ENCODE results near the gene BBC3.
"Not testable (repeated sequence)": the region's sequence is repeated elsewhere in the genome, so short reads cannot be mapped to it uniquely, and the experiment has no call there.

The BBC3 gene, protein sequence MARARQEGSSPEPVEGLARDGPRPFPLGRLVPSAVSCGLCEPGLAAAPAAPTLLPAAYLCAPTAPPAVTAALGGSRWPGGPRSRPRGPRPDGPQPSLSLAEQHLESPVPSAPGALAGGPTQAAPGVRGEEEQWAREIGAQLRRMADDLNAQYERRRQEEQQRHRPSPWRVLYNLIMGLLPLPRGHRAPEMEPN

DNA sequence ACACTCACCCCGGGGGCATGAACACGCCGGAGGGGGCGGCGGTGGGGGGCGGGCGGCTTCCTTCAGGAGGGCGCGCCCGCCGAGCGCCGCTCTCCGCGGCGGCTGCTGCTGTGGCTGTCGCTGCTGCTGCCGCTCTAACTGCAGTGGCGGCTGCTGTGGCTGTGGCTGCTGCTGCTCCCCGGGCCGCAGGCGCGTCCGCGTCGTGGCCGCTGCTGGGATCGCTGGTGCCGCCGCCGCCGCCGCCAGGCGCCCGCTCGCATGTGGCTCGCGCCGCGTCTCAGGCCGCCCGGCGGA is at the start of gene BBC3:
Gene BBC3 (minus strand): TSS at position 279 of the 294 bp plus-strand sequence. CDS start 2,768 bp downstream, outside the sequence.
- Histone ChIP-seq H3K9me3 (ENCODE audit: low read length) (no peaks in the 10 kb centered on the region), H3K9ac (ENCODE audit: low read length) (peak within 1 kb of the TSS; percentile 30), H3K4me1 (ENCODE audit: insufficient read depth, low read length) (peaks cover 36% of the 10 kb centered on the region), H3K27me3 (ENCODE audit: control insufficient read depth in 1 of 2, insufficient read depth in 2 of 2, low read length in 2 of 2) (no peaks in the 10 kb centered on the region), H3K36me3 (ENCODE audit: insufficient read depth, low read length) (no peaks in the 10 kb centered on the region), H3K4me3 (ENCODE audit: low read depth in 1 of 2, low read length in 2 of 2) (peak within 1 kb of the TSS; percentile 65 to 99), H3K27ac (ENCODE audit: low read depth, low read length) (peak within 1 kb of the TSS; percentile 100)

DNA sequence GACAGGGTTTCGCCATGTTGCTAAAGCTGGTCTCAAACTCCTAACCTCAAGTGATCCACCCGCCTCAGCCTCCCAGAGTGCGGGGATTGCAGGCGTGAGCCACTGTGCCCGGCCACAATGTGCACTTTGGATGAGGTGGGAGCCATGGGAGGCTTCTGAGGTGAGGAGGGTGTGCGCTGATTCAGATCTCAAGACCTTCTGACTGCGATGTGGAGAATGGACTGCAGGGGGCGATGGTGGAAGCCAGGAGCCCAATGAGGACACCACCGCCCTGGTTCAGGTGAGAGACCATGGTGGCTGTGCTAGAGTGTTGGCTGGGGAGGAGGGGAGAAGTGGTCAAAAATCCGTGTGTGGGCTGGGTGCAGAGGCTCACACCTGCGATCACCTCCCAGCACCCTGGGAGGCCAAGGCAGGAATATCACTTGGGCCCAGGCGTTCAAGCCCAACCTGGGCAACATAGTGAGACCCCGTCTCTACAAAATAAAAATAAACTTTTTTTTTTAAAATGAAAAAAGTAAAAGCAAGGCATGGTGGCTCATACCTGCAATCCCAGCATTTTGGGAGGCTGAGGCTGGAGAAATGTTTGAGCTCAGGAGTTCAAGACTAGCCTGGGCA is 49.3 kb upstream of the BBC3 start:
- H3K9me3 ChIP-seq (ENCODE audit: low read length): no peaks in the 10 kb centered on the region
- no peak overlapping the region for H3K4me3 ChIP-seq (ENCODE audit: low read depth in 1 of 2, low read length in 2 of 2)
- H3K27ac ChIP-seq (ENCODE audit: low read depth, low read length): no peak overlapping the region
- peaks cover 22% of the 10 kb centered on the region for H3K4me1 ChIP-seq (ENCODE audit: insufficient read depth, low read length)
- no peaks in the 10 kb centered on the region for H3K27me3 ChIP-seq (ENCODE audit: control insufficient read depth in 1 of 2, insufficient read depth in 2 of 2, low read length in 2 of 2)
- no peaks in the 10 kb centered on the region for H3K36me3 ChIP-seq (ENCODE audit: insufficient read depth, low read length)
- H3K9ac ChIP-seq (ENCODE audit: low read length): no peak overlapping the region

- peak overlapping the region; percentile 15 for H3K27ac ChIP-seq (ENCODE audit: low read depth, low read length)
- H3K4me3 ChIP-seq (ENCODE audit: low read depth in 1 of 2, low read length in 2 of 2); H3K36me3 ChIP-seq (ENCODE audit: insufficient read depth, low read length); H3K9me3 ChIP-seq (ENCODE audit: low read length); H3K9ac ChIP-seq (ENCODE audit: low read length); H3K27me3 ChIP-seq (ENCODE audit: control insufficient read depth in 1 of 2, insufficient read depth in 2 of 2, low read length in 2 of 2): not testable (repeated sequence)
- H3K4me1 ChIP-seq (ENCODE audit: insufficient read depth, low read length): peaks cover 31% of the 10 kb centered on the region
Measured at GRCh38 chr19:47276513-47276912, 45.5 kb upstream of the BBC3 start.

GRCh38 chr19:47275791-47276461 is 44.9 kb upstream of the BBC3 start:
- Histone ChIP-seq H3K27ac (ENCODE audit: low read depth, low read length) (peak overlapping the region; percentile 48), H3K36me3 (ENCODE audit: insufficient read depth, low read length) (peaks cover 9% of the 10 kb centered on the region), H3K27me3 (ENCODE audit: control insufficient read depth in 1 of 2, insufficient read depth in 2 of 2, low read length in 2 of 2) (no peaks in the 10 kb centered on the region), H3K4me1 (ENCODE audit: insufficient read depth, low read length) (peaks cover 31% of the 10 kb centered on the region), H3K9me3 (ENCODE audit: low read length) (no peaks in the 10 kb centered on the region), H3K9ac (ENCODE audit: low read length) (no peak overlapping the region), H3K4me3 (ENCODE audit: low read depth in 1 of 2, low read length in 2 of 2) (peak overlapping the region in 1 of 2 donors; percentile 47)

- Histone ChIP-seq H3K4me1 (ENCODE audit: insufficient read depth, low read length) (peaks cover 28% of the 10 kb centered on the region), H3K4me3 (ENCODE audit: low read depth in 1 of 2, low read length in 2 of 2) (peak overlapping the region; percentile 15 to 47), H3K27me3 (ENCODE audit: control insufficient read depth in 1 of 2, insufficient read depth in 2 of 2, low read length in 2 of 2) (no peaks in the 10 kb centered on the region), H3K27ac (ENCODE audit: low read depth, low read length) (peak overlapping the region; percentile 48), H3K9ac (ENCODE audit: low read length) (no peak overlapping the region), H3K9me3 (ENCODE audit: low read length) (no peaks in the 10 kb centered on the region), H3K36me3 (ENCODE audit: insufficient read depth, low read length) (peaks cover 17% of the 10 kb centered on the region)
Measured at GRCh38 chr19:47274891-47275761, 44.1 kb upstream of the BBC3 start.

DNA sequence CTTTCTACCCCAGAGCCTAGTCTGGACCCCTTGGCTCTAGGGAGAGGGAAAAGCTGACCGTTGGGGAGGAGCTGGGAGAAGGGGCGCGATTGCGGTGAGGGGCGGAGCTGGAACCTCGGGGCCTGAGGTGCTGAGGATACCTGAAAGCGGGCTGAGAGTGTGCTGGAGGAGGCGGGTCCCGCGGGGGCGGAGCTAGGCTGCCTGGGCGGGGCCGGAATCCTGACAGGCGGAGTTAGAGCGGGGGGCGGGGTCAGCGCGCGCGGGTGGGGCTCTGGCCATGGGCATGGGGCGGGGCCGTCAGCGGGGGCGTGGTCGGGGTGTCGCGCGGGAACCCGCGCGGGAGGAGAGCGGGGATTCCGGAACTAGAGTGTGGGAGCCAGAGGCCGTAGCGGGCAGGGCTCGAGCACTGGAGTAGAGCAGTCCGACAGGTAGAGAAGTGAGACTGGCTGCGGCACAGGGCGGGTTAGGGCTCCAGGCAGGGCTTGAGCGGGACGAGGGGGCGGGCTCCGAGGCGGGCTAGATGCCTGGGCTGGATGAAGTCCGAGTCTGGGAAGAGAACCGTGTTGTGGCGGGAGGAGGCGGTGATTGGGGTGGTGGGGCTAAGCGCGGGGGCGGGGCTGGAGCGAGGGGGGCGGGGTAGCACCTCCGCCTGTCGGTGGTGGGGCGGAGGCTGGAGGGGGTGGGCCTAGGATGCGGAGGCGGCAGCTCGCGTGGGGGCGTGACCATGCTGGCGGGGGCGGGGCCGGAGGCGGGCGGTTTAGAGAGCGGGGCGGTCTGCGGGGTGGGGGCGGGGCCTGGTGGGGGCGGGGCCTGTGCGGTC is 43.3 kb upstream of the BBC3 start, which contains the start of gene INAFM1:
Gene INAFM1 (plus strand): TSS at position 815 of the 820 bp plus-strand sequence. CDS start 35 bp downstream, outside the sequence.
- H3K27me3 ChIP-seq (ENCODE audit: control insufficient read depth in 1 of 2, insufficient read depth in 2 of 2, low read length in 2 of 2): no peaks in the 10 kb centered on the region
- H3K4me3 ChIP-seq (ENCODE audit: low read depth in 1 of 2, low read length in 2 of 2): peak within 1 kb of the TSS; percentile 90 to 98
- peaks cover 28% of the 10 kb centered on the region for H3K4me1 ChIP-seq (ENCODE audit: insufficient read depth, low read length)
- peak within 1 kb of the TSS; percentile 100 for H3K27ac ChIP-seq (ENCODE audit: low read depth, low read length)
- H3K9ac ChIP-seq (ENCODE audit: low read length): peak within 1 kb of the TSS; percentile 96
- no peaks in the 10 kb centered on the region for H3K9me3 ChIP-seq (ENCODE audit: low read length)
- peaks cover 18% of the 10 kb centered on the region for H3K36me3 ChIP-seq (ENCODE audit: insufficient read depth, low read length)

- peak overlapping the region; percentile 96 for H3K9ac ChIP-seq (ENCODE audit: low read length)
- H3K36me3 ChIP-seq (ENCODE audit: insufficient read depth, low read length): peaks cover 18% of the 10 kb centered on the region
- peaks cover 28% of the 10 kb centered on the region for H3K4me1 ChIP-seq (ENCODE audit: insufficient read depth, low read length)
- H3K27ac ChIP-seq (ENCODE audit: low read depth, low read length): peak overlapping the region; percentile 100
- peak overlapping the region; percentile 90 to 98 for H3K4me3 ChIP-seq (ENCODE audit: low read depth in 1 of 2, low read length in 2 of 2)
- H3K27me3 ChIP-seq (ENCODE audit: control insufficient read depth in 1 of 2, insufficient read depth in 2 of 2, low read length in 2 of 2): no peaks in the 10 kb centered on the region
- H3K9me3 ChIP-seq (ENCODE audit: low read length): no peaks in the 10 kb centered on the region
Measured at GRCh38 chr19:47273313-47274070, 42.5 kb upstream of the BBC3 start.

GRCh38 chr19:47272448-47273312 is 41.7 kb upstream of the BBC3 start:
- Histone ChIP-seq H3K4me3 (ENCODE audit: low read depth in 1 of 2, low read length in 2 of 2) (peak overlapping the region; percentile 90 to 98), H3K9ac (ENCODE audit: low read length) (peak overlapping the region; percentile 96), H3K9me3 (ENCODE audit: low read length) (no peaks in the 10 kb centered on the region), H3K4me1 (ENCODE audit: insufficient read depth, low read length) (peaks cover 24% of the 10 kb centered on the region), H3K27ac (ENCODE audit: low read depth, low read length) (peak overlapping the region; percentile 100), H3K36me3 (ENCODE audit: insufficient read depth, low read length) (peaks cover 22% of the 10 kb centered on the region), H3K27me3 (ENCODE audit: control insufficient read depth in 1 of 2, insufficient read depth in 2 of 2, low read length in 2 of 2) (no peaks in the 10 kb centered on the region)

- no peak overlapping the region for H3K9ac ChIP-seq (ENCODE audit: low read length)
- H3K27ac ChIP-seq (ENCODE audit: low read depth, low read length): no peak overlapping the region
- peaks cover 22% of the 10 kb centered on the region for H3K4me1 ChIP-seq (ENCODE audit: insufficient read depth, low read length)
- no peak overlapping the region for H3K4me3 ChIP-seq (ENCODE audit: low read depth in 1 of 2, low read length in 2 of 2)
- H3K9me3 ChIP-seq (ENCODE audit: low read length): no peaks in the 10 kb centered on the region
- no peaks in the 10 kb centered on the region for H3K27me3 ChIP-seq (ENCODE audit: control insufficient read depth in 1 of 2, insufficient read depth in 2 of 2, low read length in 2 of 2)
- peaks cover 28% of the 10 kb centered on the region for H3K36me3 ChIP-seq (ENCODE audit: insufficient read depth, low read length)
Measured at GRCh38 chr19:47271949-47272348, 41.0 kb upstream of the BBC3 start.
